T-helper 9 cell (primary cell): ENCODE results near the gene ODAD4.
"Not testable (repeated sequence)": the region's sequence is repeated elsewhere in the genome, so short reads cannot be mapped to it uniquely, and the experiment has no call there.

Source experiments
- DNase-seq: peaks from one replicate; pipeline ENCODE4 v3.0.0-alpha.2; 2020

Gene ODAD4

GRCh38 chr17:42005166-42005565 is 74.7 kb downstream of the ODAD4 start:
- DNase-seq = no peak

DNA sequence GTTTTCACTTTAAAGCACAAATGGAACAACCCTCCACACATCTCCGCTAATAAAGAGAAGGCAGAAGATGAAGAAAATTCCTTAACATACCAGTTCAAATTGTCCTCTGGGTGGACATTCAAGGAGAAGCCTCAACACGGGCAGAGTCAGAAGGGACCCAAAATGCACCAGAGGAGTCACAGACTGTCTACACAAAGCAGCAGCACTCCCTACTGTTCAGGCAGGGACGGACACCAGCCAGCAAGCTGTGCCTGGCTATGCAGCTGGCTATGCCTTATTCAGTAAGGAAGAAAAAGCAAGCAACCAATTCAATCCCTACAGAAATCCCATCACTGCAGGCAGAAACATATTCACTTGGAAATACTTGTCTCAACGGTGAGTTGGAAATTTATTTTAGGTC is 78.8 kb downstream of the ODAD4 start:
- DNase-seq = no peak

DNA sequence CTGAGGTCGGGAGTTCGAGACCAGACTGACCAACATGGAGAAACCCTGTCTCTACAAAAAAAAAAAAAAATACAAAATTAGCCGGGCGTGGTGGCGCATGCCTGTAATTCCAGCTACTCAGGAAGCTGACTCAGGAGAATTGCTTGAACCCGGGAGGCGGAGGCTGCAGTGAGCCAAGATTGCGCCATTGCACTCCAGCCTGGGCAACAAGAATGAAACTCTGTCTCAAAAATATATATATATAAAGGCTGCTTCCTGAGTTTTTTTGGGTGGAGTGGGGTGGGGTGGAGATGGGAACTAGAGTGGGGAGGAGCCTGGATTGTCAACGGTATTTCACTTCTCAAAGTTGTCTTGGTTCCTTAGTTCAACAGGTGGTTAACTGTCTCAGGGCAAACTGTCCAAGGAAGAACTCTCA is 79.9 kb downstream of the ODAD4 start:
- not testable (repeated sequence) for DNase-seq

GRCh38 chr17:42010898-42011516 is 80.6 kb downstream of the ODAD4 start:
- DNase-seq = no peak

DNA sequence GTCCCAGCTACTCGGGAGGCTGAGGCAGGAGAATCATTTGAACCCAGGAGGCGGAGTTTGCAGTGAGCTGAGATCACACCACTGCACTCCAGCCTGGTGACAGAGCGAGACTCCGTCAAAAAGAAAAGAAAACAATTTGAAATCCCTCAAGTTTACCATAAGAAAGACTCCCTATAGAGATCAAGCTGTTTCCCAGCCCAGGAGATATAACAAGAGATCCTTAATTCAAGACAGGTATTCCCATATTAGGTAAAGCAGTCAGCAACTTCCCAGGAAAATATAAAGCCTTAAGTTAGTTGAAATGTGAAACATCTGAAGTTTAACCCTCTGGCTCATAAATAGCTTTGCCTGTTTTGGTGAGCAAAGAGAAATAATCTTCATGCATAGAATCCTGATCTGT is 81.9 kb downstream of the ODAD4 start:
- DNase-seq = not testable (repeated sequence)

- DNase-seq = not testable (repeated sequence)
Observed at GRCh38 chr17:42013740-42014139, 83.3 kb downstream of the ODAD4 start.
